GM18517 (cell line): ENCODE measurements around the gene PPP6R3.

ENCODE experiments used
- ATAC-seq: cut with Tn5 transposase; IDR thresholded peaks from one replicate; pipeline ENCODE4 v1.9.1; 2021; ENCODE audit warnings: mild to moderate bottlenecking, moderate library complexity; ENCODE audit not compliant: unreplicated experiment

PPP6R3 gene

GRCh38 chr11:68646832-68647231 is 186.3 kb downstream of the PPP6R3 start:
- ATAC-seq = no peak

- no peak for ATAC-seq
Measured at GRCh38 chr11:68649851-68650555, 189.5 kb downstream of the PPP6R3 start.

GRCh38 chr11:68650801-68651200 is 190.2 kb downstream of the PPP6R3 start:
- ATAC-seq = no peak

- ATAC-seq = no peak
Measured at GRCh38 chr11:68651208-68651984, 190.8 kb downstream of the PPP6R3 start.

- ATAC-seq = no peak
Measured at GRCh38 chr11:68651985-68652682, 191.6 kb downstream of the PPP6R3 start.

- no peak for ATAC-seq
Measured at GRCh38 chr11:68652683-68653156, 192.2 kb downstream of the PPP6R3 start.

- no peak for ATAC-seq
Measured at GRCh38 chr11:68653486-68654430, 193.2 kb downstream of the PPP6R3 start.

- no peak for ATAC-seq
Measured at GRCh38 chr11:68654978-68655377, 194.4 kb downstream of the PPP6R3 start.

GRCh38 chr11:68655406-68655805 is 194.9 kb downstream of the PPP6R3 start:
- no peak for ATAC-seq

- ATAC-seq = no peak
Measured at GRCh38 chr11:68655806-68656205, 195.3 kb downstream of the PPP6R3 start.

- ATAC-seq = no peak
Measured at GRCh38 chr11:68657021-68657780, 196.6 kb downstream of the PPP6R3 start.

GRCh38 chr11:68658097-68658496 is 197.5 kb downstream of the PPP6R3 start:
- no peak for ATAC-seq

- ATAC-seq = no peak
Measured at GRCh38 chr11:68658661-68659060, 198.1 kb downstream of the PPP6R3 start.

- no peak for ATAC-seq
Measured at GRCh38 chr11:68659158-68659921, 198.8 kb downstream of the PPP6R3 start.

- no peak for ATAC-seq
Measured at GRCh38 chr11:68660066-68660810, 199.7 kb downstream of the PPP6R3 start.

- ATAC-seq = no peak
Measured at GRCh38 chr11:68661014-68661413, 200.5 kb downstream of the PPP6R3 start.

- ATAC-seq = no peak
Measured at GRCh38 chr11:68661697-68662603, 201.4 kb downstream of the PPP6R3 start.
